ENCODE data around the gene BBOF1. TPM values are rescaled to one million over a fixed set of nuclear protein-coding genes. Genes with fewer than 3 reads are reported as not detected.
"Not testable (repeated sequence)": the region's sequence is repeated elsewhere in the genome, so short reads cannot be mapped to it uniquely, and the experiment has no call there.

The BBOF1 gene
- total RNA-seq, 6 experiments from 2014 or later, result 1.6 to 3.0 (median 2.4) TPM

DNA sequence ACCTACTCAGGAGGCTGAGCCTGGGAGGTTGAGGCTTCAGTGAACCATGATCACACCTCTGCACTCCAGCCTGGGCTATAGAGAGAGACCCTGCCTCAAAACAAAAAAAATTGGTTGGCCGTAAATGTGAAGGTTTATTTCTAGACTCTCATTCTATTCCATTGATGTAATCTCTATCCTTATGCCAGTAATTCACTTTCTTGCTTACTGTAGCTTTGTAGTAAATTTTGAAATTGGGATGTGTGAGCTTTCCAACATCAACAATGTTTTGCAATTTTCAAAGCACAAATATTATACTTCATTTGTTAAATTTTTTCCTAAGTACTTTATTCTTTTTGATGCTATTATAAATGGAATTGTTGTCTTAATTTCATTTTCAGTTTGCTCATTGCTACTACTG lies 90.2 kb downstream of the BBOF1 start:
- H3K36me3 Mint-ChIP-seq (ENCODE audit: low read depth), result no peaks in the 10 kb centered on the region
- DNase-seq, result no peak
- H3K27ac Mint-ChIP-seq, result no peak overlapping the region
- H3K27me3 Mint-ChIP-seq (ENCODE audit: insufficient read depth), result no peaks in the 10 kb centered on the region; the same call in 1 of the 2 replicates
- no peaks in the 10 kb centered on the region for H3K9me3 Mint-ChIP-seq
- no peaks in the 10 kb centered on the region for H3K4me1 Mint-ChIP-seq (ENCODE audit: low read depth)
- TF ChIP-seq CTCF (IDR thresholded peaks at IDR 0.05), result no peak
- no peak overlapping the region for H3K4me3 Mint-ChIP-seq

- TF ChIP-seq CTCF (IDR thresholded peaks at IDR 0.05), result peak; percentile 78
- H3K36me3 Mint-ChIP-seq (ENCODE audit: low read depth); H3K4me1 Mint-ChIP-seq (ENCODE audit: low read depth); H3K27ac Mint-ChIP-seq; H3K4me3 Mint-ChIP-seq; H3K9me3 Mint-ChIP-seq; H3K27me3 Mint-ChIP-seq (ENCODE audit: insufficient read depth): not testable (repeated sequence)
- peak; percentile 62 for DNase-seq
These were observed 92.5 kb downstream of the BBOF1 start for GRCh38 chr14:74111395-74112216.

Other genes with a start within 250 kb of the BBOF1 start
- 1 to 10 TPM; 4.2 to 7.5 (median 6.4) TPM for gene PTGR2, start 167.5 kb upstream of the BBOF1 start, total RNA-seq (2021; fragmentation: NEBNext Ultra II Directional; extraction: Animal tissue kit (Norgen Biotek cat#: 25700))
- 10 to 100 TPM; 31.5 to 42.5 (median 35.0) TPM for gene ZNF410, start 132.5 kb upstream of the BBOF1 start, total RNA-seq (2021; fragmentation: NEBNext Ultra II Directional; extraction: Animal tissue kit (Norgen Biotek cat#: 25700))
- gene FAM161B, start 69.3 kb upstream of the BBOF1 start, total RNA-seq (2021; fragmentation: NEBNext Ultra II Directional; extraction: Animal tissue kit (Norgen Biotek cat#: 25700)), result 1 to 10 TPM; 3.5 to 4.3 (median 4.2) TPM
- 10 to 100 TPM; 17.8 to 22.1 (median 20.7) TPM for gene COQ6, start 69.0 kb upstream of the BBOF1 start, total RNA-seq (2021; fragmentation: NEBNext Ultra II Directional; extraction: Animal tissue kit (Norgen Biotek cat#: 25700))
- gene ENTPD5, start 61 bp upstream of the BBOF1 start, total RNA-seq (2021; fragmentation: NEBNext Ultra II Directional; extraction: Animal tissue kit (Norgen Biotek cat#: 25700)), result 10 to 100 TPM in 3 of 6 experiments, 1 to 10 TPM in 3; 9.0 to 11.7 (median 9.7) TPM
- gene ALDH6A1, start 65.1 kb downstream of the BBOF1 start, total RNA-seq (2021; fragmentation: NEBNext Ultra II Directional; extraction: Animal tissue kit (Norgen Biotek cat#: 25700)), result 10 to 100 TPM; 13.3 to 17.7 (median 14.4) TPM
- 10 to 100 TPM in 3 of 6 experiments, 1 to 10 TPM in 3; 9.8 to 12.1 (median 10.1) TPM for gene LIN52, start 65.6 kb downstream of the BBOF1 start, total RNA-seq (2021; fragmentation: NEBNext Ultra II Directional; extraction: Animal tissue kit (Norgen Biotek cat#: 25700))
- not detected for gene VSX2, start 220.1 kb downstream of the BBOF1 start, total RNA-seq (2021; fragmentation: NEBNext Ultra II Directional; extraction: Animal tissue kit (Norgen Biotek cat#: 25700))